ENCODE data around the gene XRCC4. TPM values are rescaled to one million over a fixed set of nuclear protein-coding genes. Genes with fewer than 3 reads are reported as not detected.

Gene XRCC4
- total and polyA plus RNA-seq, 9 of the 15 experiments (the other 6 are each of a cell fraction or from before 2014, with no cell fraction given) = 13.6 to 61.6 (median 22.4) TPM

- no peak for ATAC-seq
- TF ChIP-seq ZBTB17 (CRISPR knock-in tag; IDR thresholded peaks at IDR 0.05) = no peak
- no peak for TF ChIP-seq ZNF134 (CRISPR knock-in tag; conservative IDR thresholded peaks at IDR 0.05)
- no peak for TF ChIP-seq UBTF (IDR thresholded peaks at IDR 0.05; ENCODE audit: borderline replicate concordance in 1 of 2, low read depth in 2 of 2, low read length in 2 of 2)
- no peak for TF ChIP-seq MYC (IDR thresholded peaks at IDR 0.05; ENCODE audit: low read depth, low read length)
- TF ChIP-seq MYC (CRISPR knock-in tag; IDR thresholded peaks at IDR 0.05; ENCODE audit: borderline replicate concordance, low read depth) = no peak
- no peak for TF ChIP-seq TRIM25 (IDR thresholded peaks at IDR 0.05; ENCODE audit: borderline replicate concordance)
- no peak for TF ChIP-seq GTF2E2 (tag; IDR thresholded peaks at IDR 0.05)
- no peak for TF ChIP-seq ZNF140 (CRISPR knock-in tag; IDR thresholded peaks at IDR 0.05)
- no peak for TF ChIP-seq SFPQ (IDR thresholded peaks at IDR 0.05; ENCODE audit: low read depth, low read length)
- no peak for TF ChIP-seq MXD1 (CRISPR knock-in tag; IDR thresholded peaks at IDR 0.05; ENCODE audit: borderline replicate concordance, poor library complexity, severe bottlenecking)
- no peak for TF ChIP-seq FUS (optimal IDR thresholded peaks at IDR 0.05; ENCODE audit: low read depth, low read length)
- no peak for TF ChIP-seq ZBTB2 (IDR thresholded peaks at IDR 0.05)
- no peak for TF ChIP-seq MEF2D (tag; conservative IDR thresholded peaks at IDR 0.05; ENCODE audit: low read depth)
- no peak for TF ChIP-seq MCM2 (IDR thresholded peaks at IDR 0.05; ENCODE audit: low read depth)
These were observed 264.5 kb downstream of the XRCC4 start for GRCh38 chr5:83341815-83342334.

More at GRCh38 chr5:83341815-83342334, 264.5 kb downstream of the XRCC4 start:
- ChIA-PET CTCF (ENCODE audit: low intra/inter-chr PET ratio) (no interaction called here), POLR2A (no interaction called here)
- H3K9ac ChIP-seq (ENCODE audit: insufficient read depth in 1 of 2, low read depth in 2 of 2, low read length in 2 of 2) = no peak overlapping the region
- in situ Hi-C loops (cut with MboI) (no loop called here), intact Hi-C loops (cut with micrococcal nuclease) (loop anchor here (5.0 kb wide), 1 partner anchor 90 kb away; no protein-coding TSS in a partner anchor)
- 34% methylated on average over 3 of the region's 3 CpGs for WGBS (ENCODE audit: insufficient coverage, low coverage, missing lambda C conversion rate)
- FAIRE-seq (no peak), DNase-seq (ENCODE audit: extremely low read depth in 1 of 4, low spot score in 3 of 4) (no peak)
- no peak overlapping the region for H3K4me3 ChIP-seq
- no peaks in the 10 kb centered on the region for H3K79me2 ChIP-seq (ENCODE audit: control insufficient read depth, insufficient read depth, low read length)
- no peaks in the 10 kb centered on the region for H4K20me1 ChIP-seq (replicated peaks; ENCODE audit: control insufficient read depth, insufficient read depth, low read length)
- H3K27ac ChIP-seq (ENCODE audit: extremely low read depth, low read depth, low read length) = no peak overlapping the region
- H2AFZ ChIP-seq (ENCODE audit: low read depth, low read length) = no peak overlapping the region
- BruUV-seq (replicated peaks) = no TSS peak
- H3K4me2 ChIP-seq (ENCODE audit: insufficient read depth, low read length) = no peak overlapping the region
- H3K36me3 ChIP-seq (ENCODE audit: control insufficient read depth, insufficient read depth, low read length) = no peaks in the 10 kb centered on the region
- H3K9me1 ChIP-seq (ENCODE audit: control insufficient read depth, insufficient read depth, low read length) = no peaks in the 10 kb centered on the region
- no peaks in the 10 kb centered on the region for H3K9me3 ChIP-seq (replicated peaks; ENCODE audit: control insufficient read depth, insufficient read depth, low read depth, low read length)
- H3K27me3 ChIP-seq (ENCODE audit: control insufficient read depth in 2 of 2, insufficient read depth in 2 of 2, low read length in 2 of 2) = no peaks in the 10 kb centered on the region
- peaks cover 0 to 6% of the 10 kb centered on the region in 2 experiments; a peak in 1 of 5 replicates for H3K4me1 ChIP-seq (replicated peaks in 1 of 2; ENCODE audit: control insufficient read depth in 2 of 2, insufficient read depth in 2 of 2, low read length in 2 of 2)
